Measurements from ENCODE around the gene RTN4R.

The RTN4R gene

DNA sequence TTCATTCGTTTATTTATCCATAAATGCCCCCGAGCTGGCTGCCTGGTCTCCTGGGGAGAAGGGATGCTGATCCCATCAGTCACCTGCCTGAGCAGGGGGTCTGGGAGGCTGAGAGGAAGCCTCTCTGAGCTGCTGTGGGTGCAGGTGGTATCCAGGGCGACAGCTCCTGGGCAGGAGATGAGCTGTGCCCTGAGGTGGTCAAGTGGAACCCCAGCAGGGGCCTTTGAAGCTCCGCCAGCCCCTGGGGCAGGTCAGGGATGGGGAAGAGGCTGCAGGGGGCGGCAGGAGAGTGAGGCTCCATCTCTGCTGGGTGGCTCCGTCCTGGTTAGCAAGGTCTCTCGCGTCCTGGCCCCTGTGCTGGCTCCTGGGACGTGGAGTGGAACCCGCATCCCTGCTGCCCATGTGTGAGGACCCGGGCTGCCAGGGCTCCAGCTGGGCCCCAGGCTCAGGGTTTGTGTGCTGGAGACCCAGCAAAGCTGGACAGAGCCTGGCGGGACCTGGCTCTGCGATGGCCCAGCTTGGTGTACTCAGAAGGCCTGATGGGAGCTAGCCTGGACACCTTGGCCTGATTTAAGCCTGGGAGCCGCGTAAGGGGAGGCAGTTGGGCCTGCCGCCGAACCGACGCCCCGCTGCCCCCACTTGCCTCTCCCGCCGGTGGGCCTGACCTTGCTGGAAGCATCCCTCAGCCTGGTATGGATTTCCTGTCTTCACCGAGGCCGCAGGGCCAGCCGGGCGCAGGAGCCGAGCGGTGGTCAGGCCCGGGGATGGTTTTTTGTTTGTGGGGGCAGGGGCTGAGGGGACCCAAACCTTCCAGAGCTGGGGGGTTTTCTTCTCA lies 44.5 kb downstream of the RTN4R start:
- no peak for TF ChIP-seq POLR2AphosphoS5 (IDR thresholded peaks at IDR 0.05; ENCODE audit: low read depth, low read length)
- no peak for TF ChIP-seq SIN3A (IDR thresholded peaks at IDR 0.05; ENCODE audit: borderline replicate concordance, insufficient read depth, low read length)
- TF ChIP-seq, protein P1, sequence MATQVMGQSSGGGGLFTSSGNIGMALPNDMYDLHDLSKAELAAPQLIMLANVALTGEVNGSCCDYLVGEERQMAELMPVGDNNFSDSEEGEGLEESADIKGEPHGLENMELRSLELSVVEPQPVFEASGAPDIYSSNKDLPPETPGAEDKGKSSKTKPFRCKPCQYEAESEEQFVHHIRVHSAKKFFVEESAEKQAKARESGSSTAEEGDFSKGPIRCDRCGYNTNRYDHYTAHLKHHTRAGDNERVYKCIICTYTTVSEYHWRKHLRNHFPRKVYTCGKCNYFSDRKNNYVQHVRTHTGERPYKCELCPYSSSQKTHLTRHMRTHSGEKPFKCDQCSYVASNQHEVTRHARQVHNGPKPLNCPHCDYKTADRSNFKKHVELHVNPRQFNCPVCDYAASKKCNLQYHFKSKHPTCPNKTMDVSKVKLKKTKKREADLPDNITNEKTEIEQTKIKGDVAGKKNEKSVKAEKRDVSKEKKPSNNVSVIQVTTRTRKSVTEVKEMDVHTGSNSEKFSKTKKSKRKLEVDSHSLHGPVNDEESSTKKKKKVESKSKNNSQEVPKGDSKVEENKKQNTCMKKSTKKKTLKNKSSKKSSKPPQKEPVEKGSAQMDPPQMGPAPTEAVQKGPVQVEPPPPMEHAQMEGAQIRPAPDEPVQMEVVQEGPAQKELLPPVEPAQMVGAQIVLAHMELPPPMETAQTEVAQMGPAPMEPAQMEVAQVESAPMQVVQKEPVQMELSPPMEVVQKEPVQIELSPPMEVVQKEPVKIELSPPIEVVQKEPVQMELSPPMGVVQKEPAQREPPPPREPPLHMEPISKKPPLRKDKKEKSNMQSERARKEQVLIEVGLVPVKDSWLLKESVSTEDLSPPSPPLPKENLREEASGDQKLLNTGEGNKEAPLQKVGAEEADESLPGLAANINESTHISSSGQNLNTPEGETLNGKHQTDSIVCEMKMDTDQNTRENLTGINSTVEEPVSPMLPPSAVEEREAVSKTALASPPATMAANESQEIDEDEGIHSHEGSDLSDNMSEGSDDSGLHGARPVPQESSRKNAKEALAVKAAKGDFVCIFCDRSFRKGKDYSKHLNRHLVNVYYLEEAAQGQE (IDR thresholded peaks at IDR 0.05; ENCODE audit: insufficient read depth in 1 of 2, low read depth in 2 of 2, low read length in 2 of 2), result no peak
- no peak for TF ChIP-seq TAF1 (IDR thresholded peaks at IDR 0.05; ENCODE audit: borderline replicate concordance, insufficient read depth, low read length)
- no peak for TF ChIP-seq FOXP2 (optimal IDR thresholded peaks at IDR 0.05; ENCODE audit: borderline replicate concordance, extremely low read depth, extremely low read length, insufficient read depth)

DNA sequence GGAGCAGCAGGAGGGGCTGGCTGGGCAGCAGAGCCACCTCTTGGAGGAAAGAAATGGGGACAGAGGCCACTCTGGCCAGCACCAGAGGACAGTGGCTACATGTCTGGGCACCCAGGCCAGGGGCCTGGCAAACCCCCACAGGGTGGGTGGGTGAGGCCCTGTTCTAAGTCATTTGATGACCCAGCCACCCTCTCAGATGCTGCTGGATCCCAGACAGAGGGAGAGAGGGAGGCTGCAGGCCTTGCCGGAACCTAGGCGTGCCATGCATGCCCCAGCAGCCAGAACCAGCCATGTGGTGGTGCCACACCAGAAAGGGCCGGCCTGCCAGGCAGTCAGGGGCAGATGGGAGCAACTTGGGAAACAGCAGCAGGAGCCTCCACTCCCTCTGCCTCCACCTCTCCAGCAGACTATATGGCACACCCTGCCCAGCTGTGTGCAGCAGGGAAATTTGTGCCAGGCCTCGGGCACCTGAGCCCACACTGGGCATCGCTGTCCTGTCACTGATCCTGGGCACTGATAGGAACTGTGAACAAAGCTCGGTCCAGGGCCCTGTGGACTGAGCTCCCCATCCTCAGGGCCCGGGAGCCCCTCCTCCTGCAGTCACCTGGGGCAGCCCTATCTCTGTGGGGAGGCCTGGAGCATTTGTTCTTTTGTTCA lies 45.2 kb downstream of the RTN4R start:
- TF ChIP-seq POLR2AphosphoS5 (IDR thresholded peaks at IDR 0.05; ENCODE audit: low read depth, low read length) (no peak), TAF1 (IDR thresholded peaks at IDR 0.05; ENCODE audit: borderline replicate concordance, insufficient read depth, low read length) (no peak), SIN3A (IDR thresholded peaks at IDR 0.05; ENCODE audit: borderline replicate concordance, insufficient read depth, low read length) (no peak), FOXP2 (optimal IDR thresholded peaks at IDR 0.05; ENCODE audit: borderline replicate concordance, extremely low read depth, extremely low read length, insufficient read depth) (no peak)
- TF ChIP-seq, protein P1 (IDR thresholded peaks at IDR 0.05; ENCODE audit: insufficient read depth in 1 of 2, low read depth in 2 of 2, low read length in 2 of 2), result no peak

DNA sequence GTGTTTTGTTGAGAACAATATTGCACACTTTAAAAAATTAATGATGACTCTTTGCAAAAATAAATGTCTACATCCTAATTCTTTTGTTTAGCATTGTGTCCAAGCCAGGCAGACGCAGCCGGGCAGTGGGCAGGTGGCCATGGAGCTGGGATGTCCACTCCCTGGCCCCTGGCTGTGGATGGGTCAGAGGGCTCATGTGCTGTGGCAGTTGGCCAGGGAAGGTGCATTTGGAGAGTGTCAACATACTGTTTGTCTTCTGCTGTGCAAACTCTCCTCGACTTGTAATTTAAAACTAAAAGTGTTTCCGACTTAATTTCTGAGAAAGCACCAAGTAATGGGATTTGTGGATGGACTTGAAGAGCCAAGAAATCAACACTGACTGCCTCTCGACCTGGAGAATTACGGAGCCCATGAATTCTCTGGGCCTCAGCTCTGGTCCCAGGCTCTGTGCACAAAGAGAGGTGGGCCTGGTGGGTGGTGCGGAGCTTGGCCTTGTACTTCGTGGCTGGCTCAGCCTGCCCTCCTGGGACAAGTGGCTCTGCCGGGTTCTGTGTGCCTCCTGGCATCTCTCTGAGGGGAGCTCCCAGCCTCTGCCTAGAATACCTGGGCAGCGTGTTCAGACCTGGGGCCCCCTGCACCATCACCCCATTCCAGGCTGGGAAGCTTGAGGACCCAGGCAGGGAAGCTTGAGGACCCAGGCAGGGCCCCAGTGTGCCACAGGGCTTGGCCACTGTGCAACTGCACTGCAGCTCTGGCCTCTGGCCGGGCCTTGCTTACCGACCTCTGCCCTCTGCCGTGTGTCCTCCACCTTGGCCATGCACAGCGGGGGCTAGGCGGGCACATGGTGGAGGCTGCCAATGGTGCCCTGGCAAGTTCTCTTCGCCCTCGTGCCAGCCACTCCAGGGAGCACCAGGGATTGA lies 46.4 kb downstream of the RTN4R start:
- no peak for TF ChIP-seq TAF1 (IDR thresholded peaks at IDR 0.05; ENCODE audit: borderline replicate concordance, insufficient read depth, low read length)
- TF ChIP-seq, protein P1 (IDR thresholded peaks at IDR 0.05; ENCODE audit: insufficient read depth in 1 of 2, low read depth in 2 of 2, low read length in 2 of 2), result no peak
- TF ChIP-seq POLR2AphosphoS5 (IDR thresholded peaks at IDR 0.05; ENCODE audit: low read depth, low read length), result no peak
- TF ChIP-seq SIN3A (IDR thresholded peaks at IDR 0.05; ENCODE audit: borderline replicate concordance, insufficient read depth, low read length), result no peak

DNA sequence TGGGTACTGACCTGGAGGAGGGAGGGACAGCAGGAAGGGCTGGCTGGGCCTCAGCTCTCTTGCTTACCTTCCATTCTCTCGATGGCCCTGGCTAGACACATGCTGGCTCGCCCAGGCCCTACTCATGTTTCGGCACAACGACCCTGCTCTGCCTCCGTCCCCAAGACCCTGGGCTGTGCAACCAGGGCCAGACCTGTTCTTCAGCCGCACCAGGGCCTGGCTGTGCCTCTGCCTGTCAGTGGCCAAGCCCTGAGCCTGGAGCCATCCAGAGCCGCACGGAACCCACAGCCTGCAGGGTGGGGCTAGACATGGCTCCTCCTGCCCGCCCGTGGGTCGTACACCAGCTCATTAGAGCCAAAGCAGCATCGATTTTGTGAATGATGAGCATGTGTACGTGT lies 47.5 kb downstream of the RTN4R start:
- no peak for TF ChIP-seq TAF1 (IDR thresholded peaks at IDR 0.05; ENCODE audit: borderline replicate concordance, insufficient read depth, low read length)
- no peak for TF ChIP-seq FOXP2 (optimal IDR thresholded peaks at IDR 0.05; ENCODE audit: borderline replicate concordance, extremely low read depth, extremely low read length, insufficient read depth)
- TF ChIP-seq POLR2AphosphoS5 (IDR thresholded peaks at IDR 0.05; ENCODE audit: low read depth, low read length), result no peak
- no peak for TF ChIP-seq SIN3A (IDR thresholded peaks at IDR 0.05; ENCODE audit: borderline replicate concordance, insufficient read depth, low read length)
- TF ChIP-seq, protein P1 (IDR thresholded peaks at IDR 0.05; ENCODE audit: insufficient read depth in 1 of 2, low read depth in 2 of 2, low read length in 2 of 2), result no peak

Measured in PFSK-1 (cell line).